Forelimb muscle (tissue), 1 donor: ENCODE results near the gene CEND1. TPM values are rescaled to one million over a fixed set of nuclear protein-coding genes. Genes with fewer than 3 reads are reported as not detected.

ENCODE experiments used
- DNase-seq: peaks from one replicate; pipeline ENCODE4 v3.0.0-alpha.2; 2013; ENCODE audit warnings: low read depth
- polyA plus RNA-seq: library from polyadenylated mRNA; unstranded; fragments of 120-200 nt; gene quantifications from one replicate; pipeline ENCODE4 v1.2.1, GENCODE V29; 2013; ENCODE audit not compliant: insufficient read length

CEND1 gene
- polyA plus RNA-seq, 1 donor, result 0.70 TPM

- DNase-seq, result no peak
These were observed 22.5 kb upstream of the CEND1 start for GRCh38 chr11:812390-812789.

GRCh38 chr11:811446-812245 is 21.8 kb upstream of the CEND1 start:
- DNase-seq, result no peak

GRCh38 chr11:810040-810567 is 20.2 kb upstream of the CEND1 start:
- DNase-seq, result no peak

GRCh38 chr11:809287-810039 is 19.6 kb upstream of the CEND1 start, which contains the start of gene RPLP2:
TSS of gene RPLP2 (plus strand) at chr11:809967. CDS start at chr11:810235, 268 bp downstream.
- peak; percentile 96 for DNase-seq

GRCh38 chr11:808427-809286 is 18.8 kb upstream of the CEND1 start:
- DNase-seq, result no peak

GRCh38 chr11:804599-804964 is 14.7 kb upstream of the CEND1 start:
- DNase-seq, result no peak

- no peak for DNase-seq
These were observed 14.1 kb upstream of the CEND1 start for GRCh38 chr11:803770-804598.

GRCh38 chr11:803467-803742 is 13.5 kb upstream of the CEND1 start:
- no peak for DNase-seq

- DNase-seq, result no peak
These were observed 13.0 kb upstream of the CEND1 start for GRCh38 chr11:802693-803466.

- no peak for DNase-seq
These were observed 12.2 kb upstream of the CEND1 start for GRCh38 chr11:802018-802617.

- DNase-seq, result no peak
These were observed 11.3 kb upstream of the CEND1 start for GRCh38 chr11:801097-801780.

- DNase-seq, result no peak
These were observed 10.6 kb upstream of the CEND1 start for GRCh38 chr11:800473-800872.

GRCh38 chr11:799641-800316 is 9.9 kb upstream of the CEND1 start:
- no peak for DNase-seq

GRCh38 chr11:798093-798713 is 8.3 kb upstream of the CEND1 start, which contains the start of gene SLC25A22:
TSS of gene SLC25A22 (minus strand) at chr11:798281. CDS start at chr11:795006, 3,275 bp downstream.
- no peak for DNase-seq

GRCh38 chr11:797296-798092 is 7.6 kb upstream of the CEND1 start:
- no peak for DNase-seq

GRCh38 chr11:796565-797295 is 6.8 kb upstream of the CEND1 start:
- DNase-seq, result no peak
